ENCODE measurements around the gene SPSB1. TPM values are rescaled to one million over a fixed set of nuclear protein-coding genes. Genes with fewer than 3 reads are reported as not detected.

SPSB1 gene
- total RNA-seq, 3 donors from 2014 or later (not counting 1 experiment from before 2014, with no cell fraction given) = 0.82 to 3.0 (median 1.5) TPM

DNA sequence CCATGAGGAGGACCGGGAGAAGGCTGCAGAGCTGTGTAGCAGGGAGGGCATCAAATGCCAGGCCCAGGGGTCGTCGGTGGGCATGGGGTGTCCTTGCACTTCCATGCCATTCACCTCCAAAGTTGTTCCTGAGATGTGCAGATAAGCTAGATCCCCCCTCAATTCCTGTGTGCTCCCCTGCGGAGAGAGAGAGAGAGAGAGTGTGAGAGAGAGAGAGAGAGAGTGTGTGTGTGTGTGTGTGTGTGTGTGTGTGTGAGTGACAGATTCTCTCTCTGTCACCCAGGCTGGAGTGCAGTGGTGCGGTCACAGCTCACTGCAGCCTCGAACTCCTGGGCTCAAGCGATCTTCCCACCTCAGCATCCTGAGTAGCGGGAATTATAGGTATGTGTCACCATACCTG lies 16.4 kb downstream of the SPSB1 start:
- H3K4me1 ChIP-seq (ENCODE audit: control insufficient read depth, insufficient read depth, low read length) = no peaks in the 10 kb centered on the region
- H3K9me3 Mint-ChIP-seq = no peaks in the 10 kb centered on the region
- H3K36me3 ChIP-seq (ENCODE audit: control insufficient read depth, insufficient read depth, low read length) = no peaks in the 10 kb centered on the region
- no peak overlapping the region for H3K4me3 Mint-ChIP-seq
- no peak overlapping the region for H3K4me3 ChIP-seq (ENCODE audit: low read length)
- DNase-seq (no peak), ATAC-seq (no peak)
- H3K27me3 ChIP-seq (ENCODE audit: control insufficient read depth, insufficient read depth, low read length) = no peaks in the 10 kb centered on the region
- H3K9me3 ChIP-seq (ENCODE audit: control insufficient read depth, insufficient read depth, low read length) = no peaks in the 10 kb centered on the region
- 96% methylated on average over 8 of the region's 8 CpGs for WGBS (ENCODE audit: insufficient coverage)
- peaks cover 0 to 2% of the 10 kb centered on the region in 2 donors for H3K27me3 Mint-ChIP-seq (ENCODE audit: low read depth in 2 of 2)
- intact Hi-C loops (cut with micrococcal nuclease) = no loop called here
- peaks cover 0 to 8% of the 10 kb centered on the region in 2 donors for H3K4me1 Mint-ChIP-seq
- H3K27ac Mint-ChIP-seq = no peak overlapping the region
- no peak overlapping the region for H3K27ac ChIP-seq (ENCODE audit: low read length)
- TF ChIP-seq, protein P1, sequence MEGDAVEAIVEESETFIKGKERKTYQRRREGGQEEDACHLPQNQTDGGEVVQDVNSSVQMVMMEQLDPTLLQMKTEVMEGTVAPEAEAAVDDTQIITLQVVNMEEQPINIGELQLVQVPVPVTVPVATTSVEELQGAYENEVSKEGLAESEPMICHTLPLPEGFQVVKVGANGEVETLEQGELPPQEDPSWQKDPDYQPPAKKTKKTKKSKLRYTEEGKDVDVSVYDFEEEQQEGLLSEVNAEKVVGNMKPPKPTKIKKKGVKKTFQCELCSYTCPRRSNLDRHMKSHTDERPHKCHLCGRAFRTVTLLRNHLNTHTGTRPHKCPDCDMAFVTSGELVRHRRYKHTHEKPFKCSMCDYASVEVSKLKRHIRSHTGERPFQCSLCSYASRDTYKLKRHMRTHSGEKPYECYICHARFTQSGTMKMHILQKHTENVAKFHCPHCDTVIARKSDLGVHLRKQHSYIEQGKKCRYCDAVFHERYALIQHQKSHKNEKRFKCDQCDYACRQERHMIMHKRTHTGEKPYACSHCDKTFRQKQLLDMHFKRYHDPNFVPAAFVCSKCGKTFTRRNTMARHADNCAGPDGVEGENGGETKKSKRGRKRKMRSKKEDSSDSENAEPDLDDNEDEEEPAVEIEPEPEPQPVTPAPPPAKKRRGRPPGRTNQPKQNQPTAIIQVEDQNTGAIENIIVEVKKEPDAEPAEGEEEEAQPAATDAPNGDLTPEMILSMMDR (IDR thresholded peaks at IDR 0.05) = no peak
- H3K36me3 Mint-ChIP-seq = no peaks in the 10 kb centered on the region

DNA sequence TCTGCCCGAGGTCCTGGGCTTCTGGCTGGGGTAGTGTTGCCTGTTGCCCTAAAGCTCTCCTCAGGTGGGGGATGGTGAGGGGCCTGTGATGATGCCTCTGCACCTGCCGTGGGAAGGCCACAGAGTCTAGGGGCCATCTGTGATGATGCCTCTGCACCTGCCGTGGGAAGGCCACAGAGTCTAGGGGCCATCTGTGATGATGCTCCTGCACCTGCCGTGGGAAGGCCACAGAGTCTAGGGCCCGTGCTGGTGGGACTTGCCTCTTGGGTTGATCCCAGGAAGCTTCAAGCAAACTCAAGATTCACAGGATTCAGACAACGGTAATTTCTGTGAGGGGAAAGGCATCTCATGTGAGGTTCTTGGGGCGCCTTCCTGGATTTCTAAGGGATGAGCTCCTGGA lies 17.3 kb downstream of the SPSB1 start:
- 78% methylated on average over 7 of the region's 7 CpGs for WGBS (ENCODE audit: insufficient coverage)
- Mint-ChIP-seq H3K36me3 (no peaks in the 10 kb centered on the region), H3K4me3 (no peak overlapping the region), H3K9me3 (no peaks in the 10 kb centered on the region), H3K27ac (no peak overlapping the region), H3K27me3 (ENCODE audit: low read depth in 2 of 2) (peaks cover 0 to 2% of the 10 kb centered on the region in 2 donors), H3K4me1 (peaks cover 0 to 8% of the 10 kb centered on the region in 2 donors)
- Histone ChIP-seq H3K4me3 (ENCODE audit: low read length) (no peak overlapping the region), H3K9me3 (ENCODE audit: control insufficient read depth, insufficient read depth, low read length) (no peaks in the 10 kb centered on the region), H3K27me3 (ENCODE audit: control insufficient read depth, insufficient read depth, low read length) (no peaks in the 10 kb centered on the region), H3K27ac (ENCODE audit: low read length) (no peak overlapping the region), H3K36me3 (ENCODE audit: control insufficient read depth, insufficient read depth, low read length) (no peaks in the 10 kb centered on the region), H3K4me1 (ENCODE audit: control insufficient read depth, insufficient read depth, low read length) (no peaks in the 10 kb centered on the region)
- intact Hi-C loops (cut with micrococcal nuclease) = no loop called here
- TF ChIP-seq, protein P1 (IDR thresholded peaks at IDR 0.05) = no peak
- ATAC-seq = no peak
- DNase-seq = no peak

DNA sequence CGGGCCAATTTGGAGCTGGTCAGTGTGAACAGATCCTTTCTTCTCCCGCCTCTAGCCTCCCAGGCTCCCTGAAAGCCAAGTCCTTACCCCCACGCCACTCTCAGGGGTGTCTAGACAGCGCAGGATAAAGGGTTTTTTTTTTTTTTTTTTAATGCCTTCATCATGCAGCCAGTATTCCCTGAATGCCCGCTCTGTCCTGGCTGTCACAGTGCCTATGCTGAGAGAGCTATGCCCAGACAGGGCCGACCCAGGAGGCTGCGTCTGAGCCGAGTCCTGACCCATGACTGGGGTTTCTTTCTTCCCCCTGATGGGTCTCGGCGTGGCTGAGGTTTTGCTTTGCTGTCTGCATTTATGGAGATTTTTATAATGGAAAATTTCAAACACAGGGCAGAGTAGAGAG lies 18.3 kb downstream of the SPSB1 start:
- no peaks in the 10 kb centered on the region for H3K36me3 Mint-ChIP-seq
- H3K4me1 Mint-ChIP-seq = no peaks in the 10 kb centered on the region
- no peak overlapping the region for H3K4me3 Mint-ChIP-seq
- Histone ChIP-seq H3K27me3 (ENCODE audit: control insufficient read depth, insufficient read depth, low read length) (no peaks in the 10 kb centered on the region), H3K4me1 (ENCODE audit: control insufficient read depth, insufficient read depth, low read length) (no peaks in the 10 kb centered on the region), H3K4me3 (ENCODE audit: low read length) (no peak overlapping the region), H3K9me3 (ENCODE audit: control insufficient read depth, insufficient read depth, low read length) (no peaks in the 10 kb centered on the region), H3K36me3 (ENCODE audit: control insufficient read depth, insufficient read depth, low read length) (no peaks in the 10 kb centered on the region), H3K27ac (ENCODE audit: low read length) (no peak overlapping the region)
- TF ChIP-seq, protein P1 (IDR thresholded peaks at IDR 0.05) = no peak
- no peaks in the 10 kb centered on the region for H3K9me3 Mint-ChIP-seq
- no peak for ATAC-seq
- 96% methylated on average over 8 of the region's 10 CpGs for whole genome bisulfite sequencing (ENCODE audit: insufficient coverage)
- H3K27me3 Mint-ChIP-seq (ENCODE audit: low read depth in 2 of 2) = no peaks in the 10 kb centered on the region
- intact Hi-C loops (cut with micrococcal nuclease) = no loop called here
- DNase-seq = no peak
- no peak overlapping the region for H3K27ac Mint-ChIP-seq

DNA sequence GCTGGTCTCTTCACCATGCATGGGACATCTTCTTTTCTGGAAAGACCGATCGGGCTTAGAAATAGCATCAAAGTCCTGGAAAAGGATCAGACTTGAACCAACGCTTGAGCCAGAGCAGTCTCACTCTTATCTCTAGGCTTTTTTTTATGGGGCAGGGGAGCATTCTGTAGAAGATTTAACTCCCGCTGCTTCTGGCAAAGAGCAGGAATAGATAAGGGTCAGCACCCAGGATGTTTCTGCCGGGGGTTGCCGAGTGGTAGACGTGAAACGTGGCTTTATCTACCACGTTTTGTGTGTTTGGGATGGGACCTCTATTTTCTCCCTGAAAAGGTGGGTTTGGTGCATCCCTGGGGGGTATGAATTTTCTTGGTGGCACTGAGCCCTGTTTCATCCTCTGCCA lies 18.8 kb downstream of the SPSB1 start:
- no peak overlapping the region for H3K4me3 ChIP-seq (ENCODE audit: low read length)
- Mint-ChIP-seq H3K4me3 (no peak overlapping the region), H3K27me3 (ENCODE audit: low read depth in 2 of 2) (no peaks in the 10 kb centered on the region), H3K4me1 (no peaks in the 10 kb centered on the region), H3K36me3 (no peaks in the 10 kb centered on the region), H3K27ac (no peak overlapping the region), H3K9me3 (no peaks in the 10 kb centered on the region)
- 90% methylated on average over 9 of the region's 9 CpGs for WGBS (ENCODE audit: insufficient coverage)
- intact Hi-C loops (cut with micrococcal nuclease) = no loop called here
- DNase-seq = no peak
- no peaks in the 10 kb centered on the region for H3K27me3 ChIP-seq (ENCODE audit: control insufficient read depth, insufficient read depth, low read length)
- no peaks in the 10 kb centered on the region for H3K4me1 ChIP-seq (ENCODE audit: control insufficient read depth, insufficient read depth, low read length)
- ATAC-seq = no peak
- TF ChIP-seq, protein P1 (IDR thresholded peaks at IDR 0.05) = no peak
- no peaks in the 10 kb centered on the region for H3K36me3 ChIP-seq (ENCODE audit: control insufficient read depth, insufficient read depth, low read length)
- no peaks in the 10 kb centered on the region for H3K9me3 ChIP-seq (ENCODE audit: control insufficient read depth, insufficient read depth, low read length)
- H3K27ac ChIP-seq (ENCODE audit: low read length) = no peak overlapping the region

Data from natural killer cell (primary cell).